GM18498 (cell line): ENCODE data around the gene FIGLA.

Source experiments
- ATAC-seq: cut with Tn5 transposase; IDR thresholded peaks from one replicate; pipeline ENCODE4 v1.9.1; 2021; ENCODE audit warnings: mild to moderate bottlenecking, moderate library complexity; ENCODE audit not compliant: unreplicated experiment

Gene FIGLA

DNA sequence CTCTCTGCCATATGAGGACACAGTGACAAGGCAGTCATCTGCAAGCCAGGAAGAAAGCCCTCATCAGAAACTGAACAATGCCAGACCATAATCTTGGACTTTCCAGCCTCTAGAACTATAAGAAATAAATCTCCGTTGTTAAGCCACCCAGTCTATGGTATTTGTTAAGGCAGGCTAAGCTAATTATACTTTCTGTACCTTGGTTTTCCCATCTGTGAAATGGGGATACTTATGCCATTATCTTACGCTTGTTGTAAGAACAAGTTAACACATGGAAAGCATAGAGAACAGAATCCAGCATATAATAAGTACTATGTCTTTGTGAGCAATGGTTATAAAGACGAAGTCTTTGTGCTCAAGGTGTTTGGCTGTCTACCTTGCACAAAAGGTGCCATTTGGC is 14.2 kb downstream of the FIGLA start:
- ATAC-seq, result no peak

DNA sequence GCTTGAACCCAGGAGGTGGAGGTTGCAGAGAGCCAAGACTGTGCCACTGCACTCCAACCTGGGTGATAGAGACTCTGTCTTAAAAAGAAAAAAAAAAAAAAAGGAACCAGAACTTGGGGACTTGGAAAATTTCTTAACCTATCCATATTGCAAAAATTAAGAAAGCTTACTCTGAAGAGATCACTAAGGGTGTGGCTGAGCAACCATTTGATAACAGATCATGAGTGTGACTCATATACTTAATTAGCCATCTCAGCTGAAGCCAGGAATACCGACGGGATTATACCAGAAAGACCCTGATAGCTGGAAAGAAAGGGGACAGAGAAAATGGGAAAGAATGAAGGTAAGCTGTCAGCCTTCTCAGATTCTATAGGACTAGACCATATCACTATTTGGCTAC is 15.3 kb downstream of the FIGLA start:
- no peak for ATAC-seq

DNA sequence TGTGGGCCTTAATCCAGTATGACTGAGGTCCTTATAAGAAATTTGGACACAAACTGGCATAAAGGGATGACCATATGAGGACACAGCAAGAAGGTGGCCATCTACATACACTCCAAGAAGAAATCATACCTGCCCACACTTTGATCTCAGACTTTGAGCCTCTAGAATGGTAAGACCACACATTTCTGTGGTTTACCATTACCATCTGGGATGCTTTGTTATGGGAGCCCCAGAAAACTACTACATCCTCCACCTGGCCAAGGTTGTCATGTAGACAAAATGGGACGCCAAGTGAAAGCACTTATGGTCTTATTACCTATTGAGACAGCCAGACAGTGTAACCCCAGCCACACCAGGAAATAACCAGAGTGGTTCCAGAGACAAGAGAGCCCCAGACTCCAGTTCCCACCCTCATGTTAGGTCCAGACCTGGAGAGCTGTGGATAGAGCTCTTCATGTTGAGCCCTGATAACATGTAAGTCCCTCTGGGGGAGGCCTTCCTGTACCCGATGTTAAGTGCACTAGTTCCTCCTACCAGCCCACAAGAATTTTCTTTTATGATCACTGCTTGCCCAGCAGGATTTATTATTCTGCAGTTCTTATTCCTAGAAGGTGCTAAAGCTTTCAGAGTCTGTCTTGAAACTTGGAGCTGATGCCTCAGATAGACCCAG is 17.8 kb downstream of the FIGLA start:
- ATAC-seq, result no peak

DNA sequence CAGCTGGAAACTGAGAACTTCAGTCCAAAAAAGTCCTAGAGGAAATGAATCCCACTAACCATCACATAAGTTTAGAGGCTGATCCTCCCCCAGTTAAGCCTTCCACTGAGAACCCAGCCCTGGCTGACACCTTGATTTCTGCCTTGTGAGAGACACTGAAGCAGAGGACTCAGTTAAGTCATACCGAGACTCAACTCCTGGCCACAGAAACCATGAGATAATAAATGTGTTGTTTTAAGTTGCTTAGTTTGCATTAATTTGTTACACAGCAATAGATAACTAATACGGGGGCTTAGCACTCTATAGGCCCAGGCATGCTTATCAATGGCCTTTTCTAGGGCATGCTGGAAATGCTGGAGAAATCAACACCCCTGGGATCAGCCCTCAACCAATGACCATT is 19.0 kb downstream of the FIGLA start:
- peak; percentile 64 for ATAC-seq

DNA sequence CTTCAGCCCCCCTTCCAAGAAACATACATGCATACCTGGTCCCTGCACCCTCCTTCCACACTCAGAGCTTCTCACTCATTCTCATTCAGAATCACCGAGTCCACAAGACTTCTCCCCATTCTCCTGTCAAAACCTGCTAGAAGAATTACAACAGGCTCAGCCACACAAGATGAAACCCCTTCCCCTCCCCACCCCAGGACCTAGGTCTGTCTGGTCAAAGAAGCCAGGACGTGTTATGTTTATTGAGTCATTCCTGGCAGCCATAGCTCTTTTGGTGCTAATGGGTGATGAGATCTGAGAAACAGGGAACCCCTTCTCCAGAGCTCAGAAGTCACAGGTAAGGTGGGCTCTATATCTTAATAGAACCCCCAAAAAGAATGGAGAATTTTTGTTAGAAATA is 21.0 kb downstream of the FIGLA start:
- no peak for ATAC-seq

DNA sequence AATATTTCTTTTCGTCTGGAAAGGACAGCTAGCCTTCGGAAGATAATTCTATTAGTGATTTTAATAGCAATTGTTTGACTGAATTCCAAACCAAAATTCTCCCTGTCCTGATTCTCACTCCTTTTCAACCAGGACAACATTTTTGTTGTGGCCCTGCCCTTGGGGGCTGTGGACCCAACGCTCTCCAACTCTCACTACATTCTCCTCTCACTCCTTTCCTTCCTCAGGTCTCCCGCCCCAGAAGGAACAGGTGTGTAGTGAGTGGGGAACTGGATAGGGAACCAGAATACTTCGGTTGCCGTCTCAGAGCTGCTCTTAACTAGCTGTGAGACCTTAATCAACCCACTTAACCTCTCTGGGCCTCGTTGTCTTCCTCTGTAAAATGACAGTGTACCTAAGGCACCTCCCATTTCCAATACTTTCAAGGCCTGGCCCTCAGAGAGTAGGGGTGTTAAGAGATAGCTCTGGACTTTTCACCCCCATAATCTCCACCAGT is 21.8 kb downstream of the FIGLA start:
- ATAC-seq, result no peak

DNA sequence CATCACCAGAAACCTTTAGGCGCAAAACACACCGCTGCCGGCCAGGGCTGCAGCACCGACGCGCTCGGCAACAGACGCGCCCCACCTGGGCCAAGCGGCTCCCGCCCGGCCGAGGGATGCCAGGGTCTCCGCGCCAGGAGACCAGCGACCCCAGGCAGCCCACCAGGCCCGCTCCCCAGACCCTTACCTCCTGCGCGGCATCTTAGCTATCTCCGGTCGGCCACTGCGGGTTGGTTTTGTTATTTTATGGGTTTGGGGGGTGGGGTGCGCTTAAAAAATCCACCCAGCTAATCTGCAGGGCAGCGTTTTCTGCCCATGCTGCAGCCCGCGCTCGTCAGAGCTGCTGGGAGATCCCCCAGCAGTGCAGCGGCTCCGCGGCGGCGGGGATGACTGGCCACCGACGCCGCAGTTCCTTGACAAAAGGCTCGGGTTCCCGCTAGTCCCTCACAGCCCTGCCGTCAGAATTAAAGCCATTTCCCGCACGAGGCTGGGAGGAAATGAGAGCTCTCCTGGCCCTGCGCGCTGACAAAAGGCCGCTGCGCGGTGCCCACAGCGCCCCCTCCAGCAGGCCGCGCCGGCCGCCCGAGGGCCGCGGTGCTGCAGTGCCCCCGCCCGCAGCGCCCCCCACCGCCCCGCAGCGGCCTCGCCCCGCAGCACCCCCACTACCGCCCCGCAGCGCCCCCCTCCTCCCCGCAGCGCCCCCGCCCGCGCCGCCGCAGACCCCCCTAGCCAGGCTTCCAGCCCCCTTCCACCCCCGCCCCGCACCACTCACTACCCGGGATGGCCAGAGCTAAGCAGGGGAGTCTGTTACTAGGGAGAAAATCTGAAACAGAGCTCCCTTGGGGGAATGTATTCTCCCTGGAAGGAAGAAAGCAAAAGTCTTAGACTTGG is 22.5 kb downstream of the FIGLA start, which contains the start of gene ADD2:
Gene ADD2 (minus strand): TSS at position 502 of the 891 bp plus-strand sequence. CDS start 61,792 bp downstream, outside the sequence.
- no peak for ATAC-seq

DNA sequence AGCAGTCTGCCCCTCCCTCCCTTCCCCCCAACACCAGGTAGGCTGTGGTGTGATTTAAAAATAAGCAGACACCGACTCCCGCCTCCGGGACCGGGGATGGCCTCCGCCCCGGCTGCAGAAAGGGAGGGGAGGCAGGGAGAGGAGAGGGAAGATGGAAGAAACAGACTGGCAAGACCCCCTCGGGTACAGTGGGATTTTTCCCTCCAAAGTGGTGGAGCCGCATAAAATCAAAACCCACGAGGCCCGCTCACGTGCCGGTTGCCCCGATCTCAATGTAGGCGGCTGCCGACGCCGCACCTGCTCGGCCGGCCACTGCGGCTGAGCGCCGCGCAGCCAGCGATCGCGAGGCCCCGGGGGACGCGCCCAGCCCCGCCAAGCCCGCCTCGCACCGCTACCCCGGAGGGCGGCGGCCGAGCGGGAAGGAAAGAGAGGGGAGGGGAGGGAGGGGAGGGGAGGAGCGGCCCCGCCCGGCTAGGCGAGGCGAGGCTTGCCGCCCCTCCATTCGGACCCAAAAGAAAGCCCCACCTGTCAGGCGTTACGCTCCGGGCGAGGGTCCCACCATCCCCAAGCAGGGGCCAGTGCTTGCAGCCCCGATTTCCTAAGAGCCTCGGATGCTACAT is 23.3 kb downstream of the FIGLA start:
- ATAC-seq, result no peak

DNA sequence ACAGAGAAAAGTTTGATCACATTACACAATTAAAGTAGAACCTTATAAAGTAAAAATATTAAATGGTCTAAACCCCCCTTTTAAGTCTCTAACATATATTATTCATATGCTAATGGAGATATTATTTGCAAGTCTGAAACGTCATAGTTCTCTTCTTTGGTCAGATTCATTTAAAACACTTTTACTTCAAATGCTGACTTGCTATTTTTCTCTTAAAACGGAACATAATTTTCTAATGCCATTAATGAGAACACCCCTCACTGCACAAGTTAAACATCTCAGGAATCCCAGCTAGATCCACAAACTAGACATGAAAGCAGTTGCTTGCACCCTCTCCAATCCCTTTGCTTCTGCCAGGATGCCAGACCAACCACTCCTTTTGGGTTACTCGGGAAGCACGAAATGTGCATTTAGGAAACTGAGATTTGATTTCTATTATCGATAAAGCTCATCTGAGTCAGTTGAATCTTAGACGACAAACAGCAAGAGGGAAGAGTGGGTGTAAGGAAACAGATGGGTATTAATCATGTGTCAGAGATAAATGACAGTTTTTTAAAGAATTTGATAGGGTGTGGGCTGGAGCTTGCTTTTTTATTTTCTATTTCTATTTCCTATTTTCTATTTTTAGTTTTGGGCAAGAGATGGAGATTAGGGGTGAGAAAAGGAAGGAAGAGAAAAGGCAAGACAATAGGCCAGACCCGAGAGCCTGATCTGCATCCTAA is 23.9 kb downstream of the FIGLA start:
- ATAC-seq, result no peak

DNA sequence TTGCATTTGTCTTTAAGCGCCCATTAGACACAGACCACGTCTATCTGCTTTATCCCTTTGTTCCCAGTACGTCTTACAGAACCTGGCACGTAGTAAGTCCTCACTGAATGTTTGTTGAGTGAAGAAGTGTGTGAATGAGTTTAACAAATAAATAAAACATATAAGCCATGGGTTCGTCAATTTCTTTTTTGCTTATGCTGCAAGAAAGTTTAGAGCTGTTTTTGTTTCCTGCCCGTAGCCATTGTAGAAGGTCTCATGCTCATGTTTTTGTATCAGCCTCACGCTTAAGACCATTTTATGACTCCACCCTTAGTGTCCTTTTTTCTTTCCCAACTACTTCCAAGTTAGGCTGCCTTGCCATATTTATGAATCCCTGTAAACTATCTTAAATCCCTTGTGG is 24.9 kb downstream of the FIGLA start:
- ATAC-seq, result no peak

DNA sequence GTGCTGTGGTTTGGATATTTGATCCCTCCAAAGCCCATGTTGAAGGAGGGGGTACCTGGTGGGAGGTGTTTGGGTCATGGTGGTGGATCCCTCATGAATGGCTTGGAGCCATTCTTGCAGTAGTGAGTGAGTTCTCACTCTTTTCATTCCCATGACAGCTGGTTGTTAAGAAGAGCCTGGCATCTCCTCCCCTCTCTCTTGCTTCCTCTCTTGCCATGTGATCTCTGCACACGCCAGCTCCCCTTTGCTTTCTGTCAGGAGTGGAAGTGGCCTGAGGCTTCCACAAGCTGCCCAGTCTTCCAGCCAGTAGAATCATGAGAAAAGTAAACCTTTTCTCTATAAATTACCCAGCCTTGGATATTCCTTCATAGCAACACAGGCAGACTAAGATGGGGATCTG is 31.0 kb downstream of the FIGLA start:
- ATAC-seq, result no peak

DNA sequence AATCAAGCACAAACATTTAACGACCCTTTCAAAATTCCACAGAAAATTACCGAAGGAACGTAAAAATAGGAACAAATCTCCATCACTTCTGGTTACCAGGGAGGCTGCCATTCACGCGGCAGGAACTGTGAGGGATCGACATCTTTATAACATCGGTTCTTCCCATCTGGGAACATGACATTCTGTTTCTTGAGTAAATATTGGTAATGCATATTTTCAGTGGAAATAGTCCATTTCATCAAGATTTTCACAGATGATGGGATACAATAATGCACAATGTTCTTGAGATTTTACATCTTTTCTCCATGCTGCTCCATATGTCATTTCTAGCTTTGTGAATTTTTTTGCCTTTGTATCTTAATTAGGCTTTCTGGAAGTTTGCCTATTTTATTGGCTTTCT is 32.5 kb downstream of the FIGLA start:
- no peak for ATAC-seq

DNA sequence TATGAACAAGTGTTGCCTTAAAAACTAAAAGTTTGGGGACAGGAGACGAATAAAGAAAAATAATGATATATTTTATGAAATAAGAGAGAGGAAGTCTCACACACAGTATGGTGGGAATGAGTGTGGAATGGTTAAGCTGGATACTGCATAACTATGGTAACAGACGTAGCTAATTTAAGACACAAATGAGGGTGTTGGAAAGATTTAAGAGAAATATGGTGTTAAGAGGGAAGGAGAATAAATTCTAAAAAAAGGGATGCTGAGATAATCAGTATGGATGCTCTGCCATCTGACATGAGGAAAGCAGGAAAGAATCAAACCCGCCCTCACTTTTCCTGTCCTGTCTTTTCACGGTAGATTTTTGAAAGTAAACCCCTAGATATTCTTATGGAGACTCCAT is 33.1 kb downstream of the FIGLA start:
- ATAC-seq, result no peak

DNA sequence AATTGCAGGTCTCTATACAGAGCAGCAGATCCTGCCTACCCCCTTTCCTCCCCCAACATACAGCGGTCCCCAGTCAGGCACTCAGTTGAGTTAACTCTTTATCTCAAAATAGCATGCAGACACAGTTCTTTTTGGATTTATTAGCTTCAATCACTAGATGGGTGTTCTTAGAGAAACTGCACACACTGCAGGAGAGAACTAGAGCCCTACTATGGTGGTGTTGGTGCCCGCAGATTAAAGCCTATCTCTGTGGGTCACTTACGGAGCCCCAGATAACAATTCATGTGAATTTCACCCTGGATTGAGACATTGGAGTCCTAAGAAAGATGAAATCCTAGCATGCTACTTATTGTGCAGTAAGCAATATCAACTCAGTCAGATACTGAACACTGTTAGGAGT is 34.3 kb downstream of the FIGLA start:
- no peak for ATAC-seq

DNA sequence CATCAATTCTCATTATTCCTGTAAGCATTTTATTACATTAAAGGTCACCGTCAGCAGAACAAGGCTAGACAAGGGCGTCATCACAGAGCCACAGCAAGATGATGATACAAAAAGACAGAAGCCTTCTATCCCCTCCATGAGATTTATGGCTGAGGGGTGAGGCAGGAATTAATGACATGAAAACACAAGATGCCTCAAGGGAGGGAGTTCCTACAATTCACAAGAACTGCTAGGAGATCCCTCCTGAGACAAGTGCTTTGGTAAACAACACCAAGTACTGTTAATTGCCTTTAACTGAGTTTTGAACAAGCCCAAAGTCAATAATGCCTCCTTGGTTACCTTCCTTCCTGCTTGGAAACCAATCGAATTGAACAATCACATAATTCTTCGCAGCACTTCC is 36.5 kb downstream of the FIGLA start:
- no peak for ATAC-seq

DNA sequence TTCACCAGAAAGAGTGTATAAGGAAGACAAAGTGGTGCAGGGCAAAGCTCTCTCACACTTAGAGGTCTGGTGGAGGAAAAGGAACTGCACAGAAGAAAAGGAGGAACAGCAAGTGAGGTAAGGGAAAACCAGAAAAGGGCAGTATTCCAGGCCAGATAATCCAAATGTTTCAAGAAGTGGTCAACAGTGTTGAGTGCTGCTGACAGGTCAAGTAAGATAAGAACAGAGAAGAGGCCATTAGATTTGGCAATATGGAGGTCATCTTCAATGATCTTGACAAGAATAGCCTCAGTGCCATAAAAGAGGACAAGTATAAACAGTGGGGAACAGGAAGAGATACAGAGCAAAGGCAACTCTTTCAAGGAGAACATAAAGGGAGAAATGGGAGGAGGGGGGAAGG is 37.4 kb downstream of the FIGLA start:
- ATAC-seq, result no peak

DNA sequence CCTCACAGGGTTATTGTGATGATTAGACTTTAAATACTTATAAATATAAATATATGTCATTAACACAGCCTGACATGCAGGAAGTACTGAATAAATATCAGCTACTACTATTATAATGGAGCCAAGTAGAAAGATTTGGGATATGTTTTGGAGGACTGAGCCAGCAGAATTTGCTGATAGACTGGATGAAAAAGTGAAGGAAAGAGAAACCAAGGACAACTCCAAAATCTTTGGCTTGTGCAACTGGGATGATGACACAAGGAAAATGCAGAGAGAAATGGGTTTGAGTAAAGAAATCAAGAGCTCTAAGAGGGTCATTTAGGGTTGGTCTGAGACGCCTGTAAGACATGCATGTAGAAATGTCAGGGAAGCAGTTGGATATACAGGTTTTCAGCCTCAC is 38.0 kb downstream of the FIGLA start:
- ATAC-seq, result no peak

DNA sequence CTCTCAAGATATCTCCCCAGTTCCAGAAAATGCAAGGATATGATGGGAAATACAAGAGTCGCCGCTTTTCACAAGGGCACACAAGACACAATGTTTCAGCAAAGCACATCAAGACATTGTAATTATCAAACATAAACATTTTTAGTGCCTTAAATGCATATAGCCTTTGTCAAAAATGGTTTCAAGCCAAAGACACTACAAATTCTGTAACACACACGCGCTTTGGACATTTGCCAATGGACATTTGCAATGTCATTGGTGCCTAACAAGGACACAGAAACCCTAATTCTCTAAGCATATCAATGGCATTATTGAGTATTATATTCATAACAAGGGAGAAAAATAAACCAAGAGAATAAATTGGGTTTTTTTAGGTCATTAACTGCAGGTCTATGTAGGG is 38.6 kb downstream of the FIGLA start:
- ATAC-seq, result no peak

DNA sequence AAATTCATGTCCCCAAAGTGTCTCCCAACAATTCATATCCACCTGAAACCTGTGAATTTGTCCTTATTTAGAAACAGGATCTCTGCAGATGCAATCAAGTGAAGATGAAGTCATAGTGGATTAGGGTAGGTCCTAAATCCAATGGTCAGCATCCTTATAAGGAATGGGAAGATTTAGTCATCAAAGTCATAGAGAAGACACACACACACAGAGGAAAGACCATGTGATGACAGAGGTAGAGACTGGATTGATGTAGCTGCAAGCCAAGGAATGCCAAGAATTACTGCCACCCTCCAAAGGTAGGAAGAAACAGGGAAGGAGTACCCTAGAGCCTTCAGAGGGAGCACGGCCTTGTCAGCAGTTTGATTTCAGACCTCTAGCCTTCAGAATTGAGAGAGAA is 40.1 kb downstream of the FIGLA start:
- ATAC-seq, result no peak

DNA sequence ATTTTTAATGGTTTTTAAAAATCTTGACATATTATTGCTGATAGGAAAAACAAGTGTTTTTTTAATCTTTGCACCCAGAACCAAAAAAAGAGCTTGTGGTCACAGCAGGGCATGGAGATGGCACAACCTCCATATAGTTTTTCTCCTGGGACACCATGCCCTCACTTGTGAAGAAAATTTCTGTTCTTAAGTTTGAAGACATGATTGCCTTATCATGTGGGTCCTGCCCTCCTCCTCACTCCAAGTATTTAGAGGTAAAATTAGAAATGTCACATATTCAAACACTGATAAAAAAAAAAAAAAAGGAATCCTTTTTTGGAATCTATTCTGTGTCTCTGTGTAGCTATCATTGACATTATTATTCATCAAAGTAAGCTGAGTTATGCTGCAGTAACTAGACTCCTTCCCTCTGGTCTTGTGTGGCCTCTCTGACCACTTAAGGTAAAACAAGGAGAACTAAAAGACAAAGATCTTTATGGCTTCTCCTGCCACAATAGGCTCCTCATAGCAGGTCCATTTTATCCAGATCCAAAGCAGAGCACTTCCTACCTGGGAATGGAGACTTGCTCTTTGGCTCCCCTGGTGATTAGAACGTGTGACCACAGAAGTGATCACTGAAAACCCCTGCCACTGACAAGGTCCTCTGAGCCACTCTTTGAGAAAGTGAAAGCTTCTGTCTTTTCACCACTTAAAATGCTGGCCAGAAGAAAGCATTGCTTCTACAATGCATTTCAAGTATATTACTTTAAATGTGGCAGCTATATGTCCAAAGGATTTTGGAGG is 42.2 kb downstream of the FIGLA start:
- no peak for ATAC-seq
